ENCODE results near the gene IL25.
"Not testable (repeated sequence)": the region's sequence is repeated elsewhere in the genome, so short reads cannot be mapped to it uniquely, and the experiment has no call there.

The IL25 gene

GRCh38 chr14:23372509-23372908 is at the start of gene IL25:
TSS of gene IL25 (plus strand) at chr14:23372809.
- DNase-seq (ENCODE audit: low read depth, low spot score) = no peak

DNA sequence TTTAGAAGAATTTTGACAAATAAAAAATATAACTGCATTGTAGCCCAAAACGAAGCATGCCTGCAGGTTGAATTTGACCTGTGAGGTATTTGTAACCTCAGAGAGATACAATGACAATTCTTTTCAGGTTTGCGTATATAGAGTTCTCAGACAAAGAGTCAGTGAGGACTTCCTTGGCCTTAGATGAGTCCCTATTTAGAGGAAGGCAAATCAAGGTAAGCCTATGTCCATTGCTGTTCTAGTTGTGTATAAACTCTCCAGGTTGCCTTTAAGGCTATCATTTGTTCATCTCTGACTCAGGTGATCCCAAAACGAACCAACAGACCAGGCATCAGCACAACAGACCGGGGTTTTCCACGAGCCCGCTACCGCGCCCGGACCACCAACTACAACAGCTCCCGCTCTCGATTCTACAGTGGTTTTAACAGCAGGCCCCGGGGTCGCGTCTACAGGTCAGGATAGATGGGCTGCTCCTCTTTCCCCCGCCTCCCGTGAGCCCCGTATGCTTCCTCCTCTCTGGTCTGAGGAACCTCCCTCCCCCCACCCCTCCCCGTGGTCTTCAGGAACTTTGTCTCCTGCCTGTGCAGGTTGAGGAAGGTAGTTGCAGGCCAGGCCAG is 48.7 kb upstream of the IL25 start:
- no peak for DNase-seq (ENCODE audit: low read depth, low spot score)

DNA sequence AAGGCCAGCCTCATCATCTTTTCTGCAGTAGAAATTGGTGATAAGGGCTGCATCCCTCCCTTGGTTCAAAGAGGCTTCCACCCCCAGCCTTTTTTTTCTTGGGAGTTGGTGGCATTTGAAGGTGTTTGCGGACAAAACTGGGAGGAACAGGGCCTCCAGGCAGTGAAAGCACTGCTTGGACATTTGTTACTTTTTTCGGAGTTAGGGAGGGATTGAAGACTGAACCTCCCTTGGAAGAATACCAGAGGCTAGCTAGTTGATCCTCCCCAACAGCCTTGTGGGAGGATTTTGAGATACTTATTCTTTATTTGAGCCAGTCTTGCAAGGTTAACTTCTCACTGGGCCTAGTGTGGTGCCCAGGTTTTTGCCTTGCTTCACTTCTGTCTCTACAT is 48.2 kb upstream of the IL25 start:
- DNase-seq (ENCODE audit: low read depth, low spot score) = no peak

DNA sequence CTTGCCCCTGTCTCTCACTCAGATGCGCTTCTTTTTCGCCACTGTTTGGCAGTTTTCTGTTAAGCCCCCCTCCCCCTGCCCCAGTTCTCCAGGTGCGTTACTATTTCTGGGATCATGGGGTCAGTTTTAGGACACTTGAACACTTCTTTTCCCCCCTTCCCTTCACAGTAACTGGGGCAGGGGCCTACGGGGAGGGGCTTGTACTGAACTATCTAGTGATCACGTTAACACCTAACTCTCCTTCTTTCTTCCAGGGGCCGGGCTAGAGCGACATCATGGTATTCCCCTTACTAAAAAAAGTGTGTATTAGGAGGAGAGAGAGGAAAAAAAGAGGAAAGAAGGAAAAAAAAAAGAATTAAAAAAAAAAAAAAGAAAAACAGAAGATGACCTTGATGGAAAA is 47.6 kb upstream of the IL25 start:
- DNase-seq (ENCODE audit: low read depth, low spot score) = no peak

DNA sequence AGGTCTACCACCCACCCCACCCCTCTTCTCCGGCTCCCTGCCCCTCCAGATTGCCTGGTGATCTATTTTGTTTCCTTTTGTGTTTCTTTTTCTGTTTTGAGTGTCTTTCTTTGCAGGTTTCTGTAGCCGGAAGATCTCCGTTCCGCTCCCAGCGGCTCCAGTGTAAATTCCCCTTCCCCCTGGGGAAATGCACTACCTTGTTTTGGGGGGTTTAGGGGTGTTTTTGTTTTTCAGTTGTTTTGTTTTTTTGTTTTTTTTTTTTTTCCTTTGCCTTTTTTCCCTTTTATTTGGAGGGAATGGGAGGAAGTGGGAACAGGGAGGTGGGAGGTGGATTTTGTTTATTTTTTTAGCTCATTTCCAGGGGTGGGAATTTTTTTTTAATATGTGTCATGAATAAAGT is 46.9 kb upstream of the IL25 start:
- not testable (repeated sequence) for DNase-seq (ENCODE audit: low read depth, low spot score)

DNA sequence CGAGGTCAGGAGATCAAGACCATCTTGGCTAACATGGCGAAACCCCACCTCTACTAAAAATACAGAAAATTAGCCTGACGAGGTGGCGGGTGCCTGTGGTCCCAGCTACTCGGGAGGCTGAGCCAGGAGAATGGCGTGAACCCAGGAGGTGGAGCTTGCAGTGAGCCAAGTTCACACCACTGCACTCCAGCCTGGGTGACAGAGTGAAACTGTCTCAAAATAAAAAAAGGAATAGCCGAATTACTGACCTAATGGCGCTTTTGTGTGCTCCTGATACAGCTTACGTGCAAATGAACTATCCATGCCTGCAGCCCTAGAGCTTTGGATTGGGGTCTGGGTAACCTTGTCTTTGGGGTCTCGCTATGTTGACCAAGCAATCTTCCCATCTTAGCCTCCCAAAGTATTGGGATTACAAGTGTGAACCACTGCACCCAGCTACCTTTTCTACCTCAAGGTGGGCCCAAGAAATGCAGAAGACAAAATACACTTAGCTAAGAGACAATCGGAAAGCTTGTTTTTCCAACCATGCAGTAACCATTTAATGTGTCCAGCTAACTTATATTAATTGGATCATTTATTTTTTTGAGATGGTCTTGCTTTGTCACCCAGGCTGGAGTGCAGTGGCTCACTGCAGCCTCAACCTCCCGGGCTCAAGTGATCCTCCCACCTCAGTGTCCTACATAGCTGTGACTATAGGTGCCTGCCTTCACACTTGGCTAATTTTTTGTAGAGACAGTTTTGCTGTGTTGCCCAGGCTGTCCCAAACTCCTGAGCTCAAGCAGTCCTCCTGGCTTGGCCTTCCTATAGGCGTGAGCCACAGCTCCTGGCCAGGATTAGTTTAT is 45.9 kb upstream of the IL25 start:
- DNase-seq (ENCODE audit: low read depth, low spot score) = no peak

GRCh38 chr14:23327947-23328744 is 44.5 kb upstream of the IL25 start:
- DNase-seq (ENCODE audit: low read depth, low spot score) = peak; percentile 83

DNA sequence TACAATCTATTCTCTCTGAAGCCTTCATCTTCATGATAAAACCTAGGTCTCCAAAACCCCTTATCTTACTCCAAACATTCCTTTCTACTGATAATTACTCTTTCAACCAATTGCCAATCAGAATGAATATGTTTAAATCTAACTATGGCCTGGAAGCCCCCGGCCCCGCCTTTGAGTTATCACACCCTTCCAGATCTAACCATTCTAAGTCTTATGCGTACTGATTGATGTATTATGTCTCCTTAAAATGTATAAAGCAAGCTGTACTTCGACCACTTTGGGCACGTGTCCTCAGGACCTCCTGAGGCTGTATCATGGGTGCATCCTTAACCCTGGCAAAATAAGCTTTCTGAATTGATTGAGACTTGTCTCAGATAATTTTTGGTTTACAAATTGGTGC is 37.0 kb upstream of the IL25 start:
- DNase-seq (ENCODE audit: low read depth, low spot score) = no peak

- no peak for DNase-seq (ENCODE audit: low read depth, low spot score)
These were observed 32.9 kb upstream of the IL25 start for GRCh38 chr14:23339506-23340268.

- DNase-seq (ENCODE audit: low read depth, low spot score) = no peak
These were observed 28.1 kb upstream of the IL25 start for GRCh38 chr14:23344481-23344880.

DNA sequence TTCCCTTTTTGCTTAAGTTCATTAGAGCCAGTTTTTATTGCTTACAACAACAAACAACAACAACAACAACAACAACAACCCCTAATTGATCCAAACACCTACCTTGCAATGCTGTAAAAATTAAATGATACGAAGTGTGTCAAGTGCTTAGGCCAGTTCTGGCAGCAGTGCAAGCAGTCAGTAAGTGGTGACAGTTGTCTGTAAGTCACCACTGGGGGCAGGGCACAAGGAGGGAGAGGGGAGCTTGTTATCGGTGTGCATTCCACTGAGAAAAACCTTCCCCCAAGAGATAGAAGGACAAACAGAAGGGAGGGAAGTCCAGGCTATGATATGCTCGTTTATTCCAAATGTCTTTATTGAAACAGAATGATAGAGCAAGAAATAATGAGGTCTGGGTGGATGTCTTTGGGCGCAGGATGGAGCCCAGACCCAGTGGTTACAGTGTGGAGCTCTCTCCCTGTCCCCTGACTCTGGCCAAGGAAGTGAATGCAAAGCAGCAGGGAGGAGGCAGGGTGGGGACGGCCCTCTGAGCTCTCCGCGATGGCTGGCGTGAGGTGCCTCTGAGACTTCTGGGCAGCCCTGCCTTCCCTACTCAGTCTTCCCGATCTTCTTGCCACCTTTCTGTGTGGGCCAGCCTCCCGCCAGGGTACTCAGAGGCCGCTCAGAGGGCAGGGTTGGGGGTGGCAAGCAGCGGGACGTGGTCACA is 26.5 kb upstream of the IL25 start:
- no peak for DNase-seq (ENCODE audit: low read depth, low spot score)

- no peak for DNase-seq (ENCODE audit: low read depth, low spot score)
These were observed 25.8 kb upstream of the IL25 start for GRCh38 chr14:23346693-23347405.

DNA sequence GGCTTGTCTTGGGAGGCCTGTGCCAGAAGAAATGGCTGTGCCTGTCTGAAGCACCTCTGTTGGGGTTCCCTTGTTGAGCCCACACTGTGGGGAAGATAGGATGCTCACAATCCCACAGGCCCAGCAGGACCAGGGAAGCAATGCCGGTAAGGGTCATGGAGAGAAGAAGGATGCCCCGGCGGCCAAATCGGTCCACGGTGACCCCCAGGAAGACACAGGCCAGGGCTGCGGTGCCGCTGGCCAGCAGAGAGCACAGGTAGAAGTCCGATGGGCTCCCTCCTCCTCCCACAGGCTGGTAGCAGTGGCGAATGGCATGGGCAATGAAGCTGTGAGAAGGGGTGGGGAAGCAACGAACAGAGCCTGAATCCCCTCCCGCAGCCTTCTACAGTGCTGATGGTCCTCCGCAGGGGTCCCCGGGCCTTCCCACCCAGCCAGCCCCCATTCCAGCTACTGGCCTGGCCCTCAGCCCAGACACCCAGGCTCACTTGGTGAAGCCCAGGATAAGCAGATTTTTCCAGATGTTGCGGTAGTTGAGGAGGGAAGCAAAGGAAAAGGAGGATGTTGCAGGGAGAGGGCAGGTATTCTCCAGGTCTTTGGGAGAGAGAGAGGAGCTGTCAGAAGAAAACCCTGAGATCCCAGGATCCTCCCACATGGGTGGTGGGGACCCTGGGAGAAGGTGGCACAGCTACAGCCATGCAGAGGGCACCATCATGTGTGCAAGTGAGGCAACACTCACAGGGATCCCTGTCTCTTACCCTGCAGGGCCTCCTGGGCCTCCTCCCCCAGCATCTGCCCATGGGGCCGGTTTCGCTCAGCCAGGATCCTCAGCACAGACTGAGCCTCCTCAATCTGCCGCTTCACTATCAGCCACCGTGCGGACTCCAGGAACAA is 25.0 kb upstream of the IL25 start:
- no peak for DNase-seq (ENCODE audit: low read depth, low spot score)

DNA sequence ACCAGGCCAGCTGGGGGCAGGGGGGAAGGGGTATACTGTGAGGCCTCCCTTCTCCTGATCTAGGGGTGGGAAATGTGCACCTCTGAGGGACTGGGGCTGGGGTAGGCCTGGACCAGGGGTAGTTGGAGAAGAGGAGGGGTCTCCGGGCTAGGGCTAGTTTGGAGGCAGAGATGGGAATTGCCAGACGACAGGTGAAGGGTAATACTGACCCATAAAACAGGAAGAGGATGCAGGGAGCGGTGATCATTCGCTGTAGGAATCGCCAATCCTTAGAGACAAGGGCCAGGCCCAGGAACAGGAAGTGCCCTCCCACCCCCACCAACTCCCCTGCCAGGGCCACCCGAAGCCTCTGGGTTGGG is 24.3 kb upstream of the IL25 start:
- DNase-seq (ENCODE audit: low read depth, low spot score) = no peak

- no peak for DNase-seq (ENCODE audit: low read depth, low spot score)
These were observed 23.3 kb upstream of the IL25 start for GRCh38 chr14:23349156-23349845.

- DNase-seq (ENCODE audit: low read depth, low spot score) = peak; percentile 51
These were observed 20.7 kb upstream of the IL25 start for GRCh38 chr14:23351681-23352505.

- DNase-seq (ENCODE audit: low read depth, low spot score) = peak; percentile 96
These were observed 19.8 kb upstream of the IL25 start, which contains the start of gene SLC22A17 for GRCh38 chr14:23352506-23353432. TSS of gene SLC22A17 (minus strand) at chr14:23352887.
